Mesodermal cell (in vitro differentiated cells): Measurements from ENCODE around the gene SLC38A1.
"Not testable (repeated sequence)": the region's sequence is repeated elsewhere in the genome, so short reads cannot be mapped to it uniquely, and the experiment has no call there.

ENCODE experiments used
- H3K27ac ChIP-seq: 2 replicates; pipeline ENCODE4 v1.7.0; 2013; ENCODE audit warnings: mild to moderate bottlenecking, low read depth, low read length, moderate library complexity; ENCODE audit not compliant: severe bottlenecking
- H3K36me3 ChIP-seq: 2 replicates; pipeline ENCODE4 v1.7.1; 2013; ENCODE audit warnings: mild to moderate bottlenecking, low read length, moderate library complexity; ENCODE audit not compliant: control insufficient read depth, insufficient read depth
- H3K4me1 ChIP-seq: one replicate; pipeline ENCODE4 v1.7.1; 2013; ENCODE audit warnings: mild to moderate bottlenecking, low read length; ENCODE audit not compliant: insufficient read depth, control insufficient read depth, poor library complexity, severe bottlenecking
- H3K4me3 ChIP-seq: 2 replicates; pipeline ENCODE4 v1.7.0; 2013; ENCODE audit warnings: low read length, control low read depth, mild to moderate bottlenecking; ENCODE audit not compliant: insufficient read depth, poor library complexity, severe bottlenecking; ENCODE audit errors: extremely low read depth
- H3K9me3 ChIP-seq: 2 replicates; pipeline ENCODE4 v1.7.1; 2013; ENCODE audit warnings: mild to moderate bottlenecking, low read length, moderate library complexity; ENCODE audit not compliant: control insufficient read depth
- WGBS, 2 experiments: methylation state at CpG; one replicate each; pipeline ENCODE4 v1.1.5; 2013; ENCODE audit warnings: missing lambda C conversion rate in 2 of 2; ENCODE audit not compliant: insufficient coverage in 2 of 2; 5-methylcytosine and 5-hydroxymethylcytosine counted together

Gene SLC38A1

GRCh38 chr12:46253544-46254162 is 15.2 kb downstream of the SLC38A1 start:
- peaks cover 4% of the 10 kb centered on the region for H3K4me1 ChIP-seq
- H3K4me3 ChIP-seq: no peak overlapping the region
- peaks cover 12% of the 10 kb centered on the region for H3K9me3 ChIP-seq
- no peak overlapping the region for H3K27ac ChIP-seq
- 100% methylated on average over 2 of the region's 2 CpGs; no CpG with 5 or more reads in 1 of the 2 experiments for WGBS, 2 experiments
- H3K36me3 ChIP-seq: peaks cover 65% of the 10 kb centered on the region

DNA sequence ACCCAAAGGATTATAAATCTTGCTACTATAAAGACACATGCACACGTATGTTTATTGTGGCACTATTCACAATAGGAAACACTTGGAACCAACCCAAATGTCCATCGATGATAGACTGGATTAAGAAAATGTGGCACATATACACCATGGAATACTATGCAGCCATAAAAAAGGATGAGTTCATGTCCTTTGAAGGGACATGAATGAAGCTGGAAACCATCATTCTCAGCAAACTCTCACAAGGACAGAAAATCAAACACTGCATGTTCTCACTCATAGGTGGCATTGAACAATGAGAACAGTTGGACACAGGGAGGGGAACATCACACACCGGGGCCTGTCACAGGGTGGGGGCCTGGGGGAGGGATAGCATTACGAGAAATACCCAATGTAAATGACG is 16.8 kb downstream of the SLC38A1 start:
- not testable (repeated sequence) for H3K4me3 ChIP-seq, H3K27ac ChIP-seq, H3K9me3 ChIP-seq, H3K4me1 ChIP-seq
- 92 to 100% methylated on average over 2 of the region's 5 CpGs for WGBS, 2 experiments
- H3K36me3 ChIP-seq: peaks cover 57% of the 10 kb centered on the region

- not testable (repeated sequence) for H3K27ac ChIP-seq, H3K4me3 ChIP-seq, H3K9me3 ChIP-seq, H3K4me1 ChIP-seq
- WGBS, 2 experiments: 88 to 94% methylated on average over 4 of the region's 4 CpGs
- peaks cover 64% of the 10 kb centered on the region for H3K36me3 ChIP-seq
These were observed 18.9 kb downstream of the SLC38A1 start for GRCh38 chr12:46249960-46250359.

- Histone ChIP-seq H3K4me1 (no peaks in the 10 kb centered on the region), H3K4me3 (no peak overlapping the region)
- 92 to 99% methylated on average over 13 to 15 of the region's 15 CpGs for WGBS, 2 experiments
These were observed 22.7 kb downstream of the SLC38A1 start for GRCh38 chr12:46246021-46246700.

GRCh38 chr12:46244997-46245396 is 23.8 kb downstream of the SLC38A1 start:
- no peaks in the 10 kb centered on the region for H3K9me3 ChIP-seq
- H3K4me3 ChIP-seq: no peak overlapping the region
- no peaks in the 10 kb centered on the region for H3K4me1 ChIP-seq
- H3K36me3 ChIP-seq: peaks cover 76% of the 10 kb centered on the region
- no peak overlapping the region for H3K27ac ChIP-seq

More at GRCh38 chr12:46246021-46246700, 22.7 kb downstream of the SLC38A1 start:
- no peak overlapping the region for H3K27ac ChIP-seq
- no peaks in the 10 kb centered on the region for H3K9me3 ChIP-seq
- peaks cover 69% of the 10 kb centered on the region for H3K36me3 ChIP-seq

DNA sequence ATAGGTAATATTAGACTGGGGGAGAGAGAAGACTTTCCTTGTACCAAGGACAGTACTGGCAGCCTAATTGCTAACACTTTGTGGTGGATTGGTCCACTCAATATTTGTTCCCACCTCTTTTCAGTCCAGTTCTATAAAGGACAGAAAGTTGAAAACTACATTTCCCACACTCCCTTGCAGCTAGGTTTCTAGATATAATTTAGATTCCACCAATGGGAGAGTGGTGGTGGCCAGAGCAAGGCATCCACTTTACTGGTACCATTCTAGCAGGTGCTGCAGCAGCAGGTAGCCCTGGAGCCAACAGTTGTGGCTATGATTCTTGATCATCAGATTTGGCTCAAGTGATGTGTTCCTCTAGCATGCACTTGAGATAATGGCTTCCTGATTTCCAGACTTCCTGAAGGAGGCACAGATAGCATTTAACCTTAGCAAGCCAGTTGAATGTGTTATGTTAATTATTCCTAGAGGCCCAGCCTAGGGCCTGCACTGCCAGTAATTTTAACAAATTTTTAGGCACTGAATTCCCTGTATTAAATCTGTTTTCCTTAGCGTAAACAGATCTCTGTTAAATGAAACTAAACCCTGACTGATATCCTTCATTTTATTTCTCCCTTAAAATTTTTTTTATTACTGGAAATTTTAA is 24.4 kb downstream of the SLC38A1 start:
- Histone ChIP-seq H3K27ac (no peak overlapping the region), H3K36me3 (peaks cover 77% of the 10 kb centered on the region), H3K4me3 (no peak overlapping the region), H3K9me3 (no peaks in the 10 kb centered on the region), H3K4me1 (no peaks in the 10 kb centered on the region)
- 93% methylated on average over 1 of the region's 1 CpG; no CpG with 5 or more reads in 1 of the 2 experiments for WGBS, 2 experiments

DNA sequence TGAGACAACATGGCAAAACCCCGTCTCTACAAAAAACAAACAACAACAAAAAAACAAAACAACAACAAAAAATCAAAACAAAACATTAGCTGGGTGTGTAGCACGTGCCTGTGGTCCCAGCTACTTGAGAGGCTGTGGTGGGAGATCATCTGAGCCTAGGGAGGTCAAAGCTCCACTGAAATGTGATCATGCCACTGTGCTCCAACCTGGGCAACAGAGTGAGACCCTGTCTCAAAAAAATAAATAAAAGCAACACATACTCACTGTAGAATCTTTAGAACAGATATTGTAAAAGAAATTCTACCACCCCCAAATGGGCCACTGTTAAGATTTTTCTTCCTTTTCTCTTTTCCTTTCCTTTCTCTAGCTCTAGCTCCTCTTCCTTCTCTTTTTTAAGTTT is 26.3 kb downstream of the SLC38A1 start:
- no peaks in the 10 kb centered on the region for H3K4me1 ChIP-seq
- no peaks in the 10 kb centered on the region for H3K9me3 ChIP-seq
- 100% methylated on average over 1 of the region's 2 CpGs; no CpG with 5 or more reads in 1 of the 2 experiments for WGBS, 2 experiments
- peaks cover 94% of the 10 kb centered on the region for H3K36me3 ChIP-seq
- H3K4me3 ChIP-seq: no peak overlapping the region
- H3K27ac ChIP-seq: no peak overlapping the region

GRCh38 chr12:46240436-46240835 is 28.4 kb downstream of the SLC38A1 start:
- no peaks in the 10 kb centered on the region for H3K4me1 ChIP-seq
- H3K4me3 ChIP-seq: no peak overlapping the region
- H3K36me3 ChIP-seq: peaks cover 96% of the 10 kb centered on the region
- H3K27ac ChIP-seq: no peak overlapping the region
- no peaks in the 10 kb centered on the region for H3K9me3 ChIP-seq
- WGBS, 2 experiments: 90 to 100% methylated on average over 2 to 5 of the region's 7 CpGs

DNA sequence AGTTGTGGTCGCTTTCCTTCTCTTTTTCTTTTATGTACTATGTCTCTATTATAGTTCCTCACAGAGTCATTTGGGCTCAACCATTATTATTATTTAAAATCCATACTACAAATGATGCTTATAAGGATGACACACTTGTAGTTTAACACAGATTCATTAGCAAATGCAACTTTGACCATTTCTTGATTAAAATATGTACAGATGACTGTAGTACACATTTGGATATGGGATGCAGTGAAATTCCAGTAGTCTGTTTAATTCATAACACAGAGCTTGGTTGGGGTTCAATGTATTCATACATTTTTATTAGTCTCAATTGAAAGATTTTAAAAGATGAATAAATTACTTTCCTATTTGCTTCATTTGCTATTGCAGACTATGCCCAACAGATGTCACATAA is 30.0 kb downstream of the SLC38A1 start:
- H3K4me1 ChIP-seq: no peaks in the 10 kb centered on the region
- no peaks in the 10 kb centered on the region for H3K9me3 ChIP-seq
- WGBS, 2 experiments: no CpG with 5 or more reads among the region's 1 CpG
- H3K36me3 ChIP-seq: peaks cover 92% of the 10 kb centered on the region
- no peak overlapping the region for H3K4me3 ChIP-seq
- no peak overlapping the region for H3K27ac ChIP-seq

DNA sequence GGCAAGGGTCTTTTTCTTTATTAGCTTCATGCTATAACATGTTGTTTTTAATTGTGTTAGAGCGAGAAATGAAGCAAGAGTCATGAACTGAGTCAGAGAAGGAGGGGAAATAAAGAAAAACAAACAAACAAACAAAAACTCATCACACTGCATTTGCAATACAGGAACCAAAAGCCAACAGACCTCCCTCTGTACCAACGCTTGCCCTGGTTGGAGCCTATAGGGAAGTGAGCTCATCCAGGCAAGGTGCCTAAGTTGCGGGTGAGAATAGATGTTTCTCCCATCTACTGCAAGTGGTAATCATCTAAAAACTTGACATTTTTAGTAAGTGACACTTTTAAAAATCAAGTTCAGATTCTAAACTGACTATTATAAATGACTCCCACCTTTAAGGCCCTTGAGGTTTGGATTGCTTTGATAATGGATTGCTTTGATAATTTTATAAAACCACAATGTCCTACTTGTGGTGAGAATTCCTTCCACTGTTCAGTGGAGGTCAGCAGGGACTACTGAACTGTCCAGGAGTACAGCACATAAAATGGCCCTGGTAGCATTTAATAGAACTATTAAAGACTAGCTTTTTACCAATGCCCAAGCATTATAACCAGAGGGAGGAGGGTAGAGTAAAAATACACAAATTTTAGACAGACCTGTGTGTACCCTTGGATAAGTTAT is 31.3 kb downstream of the SLC38A1 start:
- no peak overlapping the region for H3K4me3 ChIP-seq
- peaks cover 93% of the 10 kb centered on the region for H3K36me3 ChIP-seq
- 100% methylated on average over 2 of the region's 3 CpGs; no CpG with 5 or more reads in 1 of the 2 experiments for WGBS, 2 experiments
- no peak overlapping the region for H3K27ac ChIP-seq
- no peaks in the 10 kb centered on the region for H3K9me3 ChIP-seq
- H3K4me1 ChIP-seq: no peaks in the 10 kb centered on the region
